WERI-Rb-1 (cell line): ENCODE results near the gene ZFTA.
A peak's percentile ranks its signal among the peaks of the same experiment; 100 is the strongest.
"Not testable (repeated sequence)": the region's sequence is repeated elsewhere in the genome, so short reads cannot be mapped to it uniquely, and the experiment has no call there.

Source experiments
- DNase-seq: peaks from one replicate; pipeline ENCODE4 v3.0.0-alpha.2; 2020
- H3K27ac ChIP-seq: fragments of 250-450 bp; sonication (Bioruptor Pico); 2 replicates; pipeline ENCODE4 v1.5.1; 2020; ENCODE audit warnings: mild to moderate bottlenecking, moderate library complexity
- H3K27me3 ChIP-seq: fragments of 250-450 bp; sonication (Bioruptor Pico); 2 replicates; pipeline ENCODE4 v1.5.1; 2021; ENCODE audit warnings: mild to moderate bottlenecking, low read depth, moderate library complexity; ENCODE audit not compliant: insufficient read depth, severe bottlenecking
- H3K36me3 ChIP-seq: fragments of 250-450 bp; sonication (Bioruptor Pico); 2 replicates; pipeline ENCODE4 v1.5.1; 2020; ENCODE audit warnings: mild to moderate bottlenecking, moderate library complexity
- H3K4me3 ChIP-seq: 2 replicates; pipeline ENCODE4 v1.5.1; 2011; ENCODE audit warnings: low read depth, mild to moderate bottlenecking, control low read depth, low read length
- H3K9me3 ChIP-seq: fragments of 250-450 bp; sonication (Bioruptor Pico); 2 replicates; pipeline ENCODE4 v1.5.1; 2021; ENCODE audit warnings: mild to moderate bottlenecking, moderate library complexity; ENCODE audit not compliant: severe bottlenecking
- TF ChIP-seq, protein P1 (sequence below): IDR thresholded peaks from 2 replicates; pipeline ENCODE4 v1.5.1; 2011; ENCODE audit warnings: low read depth, mild to moderate bottlenecking, control low read depth, inconsistent platforms, low read length

ZFTA gene

DNA sequence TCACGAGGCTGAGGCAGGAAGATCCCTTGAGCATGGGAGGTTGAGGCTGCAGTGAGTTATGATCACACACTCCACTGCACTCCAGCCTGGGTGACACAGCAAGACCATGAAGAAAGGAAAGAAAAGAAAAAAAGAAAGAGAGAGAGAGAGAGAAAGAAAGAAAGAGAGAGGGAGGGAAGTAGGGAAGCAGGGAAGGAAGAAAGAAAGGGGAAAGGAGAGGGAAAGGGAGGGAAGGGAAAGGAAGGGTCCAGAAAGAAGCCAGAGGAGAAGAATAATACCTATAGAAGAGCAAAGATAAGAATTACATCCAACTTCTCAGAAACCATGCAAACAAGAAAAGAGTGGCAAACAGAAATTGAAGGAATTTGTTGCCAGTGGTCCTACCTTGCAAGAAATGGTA is 17.2 kb upstream of the ZFTA start:
- TF ChIP-seq, protein P1, sequence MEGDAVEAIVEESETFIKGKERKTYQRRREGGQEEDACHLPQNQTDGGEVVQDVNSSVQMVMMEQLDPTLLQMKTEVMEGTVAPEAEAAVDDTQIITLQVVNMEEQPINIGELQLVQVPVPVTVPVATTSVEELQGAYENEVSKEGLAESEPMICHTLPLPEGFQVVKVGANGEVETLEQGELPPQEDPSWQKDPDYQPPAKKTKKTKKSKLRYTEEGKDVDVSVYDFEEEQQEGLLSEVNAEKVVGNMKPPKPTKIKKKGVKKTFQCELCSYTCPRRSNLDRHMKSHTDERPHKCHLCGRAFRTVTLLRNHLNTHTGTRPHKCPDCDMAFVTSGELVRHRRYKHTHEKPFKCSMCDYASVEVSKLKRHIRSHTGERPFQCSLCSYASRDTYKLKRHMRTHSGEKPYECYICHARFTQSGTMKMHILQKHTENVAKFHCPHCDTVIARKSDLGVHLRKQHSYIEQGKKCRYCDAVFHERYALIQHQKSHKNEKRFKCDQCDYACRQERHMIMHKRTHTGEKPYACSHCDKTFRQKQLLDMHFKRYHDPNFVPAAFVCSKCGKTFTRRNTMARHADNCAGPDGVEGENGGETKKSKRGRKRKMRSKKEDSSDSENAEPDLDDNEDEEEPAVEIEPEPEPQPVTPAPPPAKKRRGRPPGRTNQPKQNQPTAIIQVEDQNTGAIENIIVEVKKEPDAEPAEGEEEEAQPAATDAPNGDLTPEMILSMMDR, result no peak
- H3K4me3 ChIP-seq, result no peak overlapping the region
- H3K27me3 ChIP-seq, result no peaks in the 10 kb centered on the region
- H3K27ac ChIP-seq, result no peak overlapping the region
- no peaks in the 10 kb centered on the region for H3K36me3 ChIP-seq
- no peak for DNase-seq
- H3K9me3 ChIP-seq, result peaks cover 2% of the 10 kb centered on the region

DNA sequence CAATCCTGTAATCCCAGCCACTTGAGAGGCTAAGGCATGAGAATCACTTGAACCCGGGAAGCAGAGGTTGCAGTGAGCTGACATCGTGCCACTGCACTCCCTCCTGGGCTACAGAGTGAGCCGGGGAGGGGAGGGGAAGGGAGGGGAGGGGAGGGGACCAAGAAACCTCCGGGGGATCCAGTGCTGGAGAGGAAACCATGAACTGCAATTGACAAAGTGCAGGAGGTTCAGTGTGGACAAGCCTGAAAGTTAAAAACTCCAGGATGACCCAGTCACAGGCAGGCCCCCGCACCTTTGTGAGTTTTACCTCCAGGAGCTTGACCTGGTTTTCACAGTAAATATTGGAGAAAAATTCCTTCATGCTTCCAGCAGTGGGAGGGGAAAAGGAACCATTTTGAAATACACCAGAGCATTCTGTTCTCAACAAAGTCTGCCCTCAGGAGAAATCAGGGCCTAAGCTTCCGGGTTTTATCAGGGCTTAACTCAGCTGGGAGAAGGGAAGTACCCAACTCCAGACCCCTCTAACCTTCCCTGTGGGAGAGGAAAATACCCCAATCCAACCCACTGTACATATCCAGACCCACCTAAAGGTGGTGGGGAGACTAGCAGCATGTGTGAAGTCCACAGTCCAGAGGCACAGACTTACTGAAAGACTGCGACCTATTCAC is 15.5 kb upstream of the ZFTA start:
- peak overlapping the region; percentile 28; the same call in 1 of the 2 replicates for H3K27ac ChIP-seq
- no peaks in the 10 kb centered on the region for H3K27me3 ChIP-seq
- no peak for DNase-seq

DNA sequence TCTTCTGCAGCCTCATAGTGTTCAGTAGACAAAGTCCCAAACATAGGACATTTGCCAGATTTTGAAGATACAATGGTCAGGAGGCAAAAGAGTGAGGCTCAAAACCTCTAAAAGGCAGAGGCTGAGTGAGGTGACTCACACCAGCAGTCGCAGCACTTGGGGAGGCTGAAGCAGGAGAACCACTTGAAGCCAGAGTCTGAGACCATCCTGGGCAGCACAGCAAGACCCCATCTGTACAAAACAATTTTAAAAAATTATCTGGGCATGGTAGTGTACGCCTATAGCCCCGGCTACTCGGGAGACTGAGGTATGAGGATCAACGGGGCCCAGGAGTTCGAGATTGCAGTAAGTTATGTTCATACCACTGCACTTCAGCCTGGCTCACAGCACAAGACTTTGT is 14.2 kb upstream of the ZFTA start:
- no peak overlapping the region for H3K4me3 ChIP-seq
- no peak overlapping the region for H3K27ac ChIP-seq
- H3K9me3 ChIP-seq, result no peaks in the 10 kb centered on the region
- H3K27me3 ChIP-seq, result no peaks in the 10 kb centered on the region
- TF ChIP-seq, protein P1, result no peak
- DNase-seq, result no peak
- no peaks in the 10 kb centered on the region for H3K36me3 ChIP-seq

More for the DNA sequence above, 15.5 kb upstream of the ZFTA start:
- Histone ChIP-seq H3K4me3 (no peak overlapping the region), H3K9me3 (no peaks in the 10 kb centered on the region), H3K36me3 (no peaks in the 10 kb centered on the region)
- TF ChIP-seq, protein P1, result no peak

DNA sequence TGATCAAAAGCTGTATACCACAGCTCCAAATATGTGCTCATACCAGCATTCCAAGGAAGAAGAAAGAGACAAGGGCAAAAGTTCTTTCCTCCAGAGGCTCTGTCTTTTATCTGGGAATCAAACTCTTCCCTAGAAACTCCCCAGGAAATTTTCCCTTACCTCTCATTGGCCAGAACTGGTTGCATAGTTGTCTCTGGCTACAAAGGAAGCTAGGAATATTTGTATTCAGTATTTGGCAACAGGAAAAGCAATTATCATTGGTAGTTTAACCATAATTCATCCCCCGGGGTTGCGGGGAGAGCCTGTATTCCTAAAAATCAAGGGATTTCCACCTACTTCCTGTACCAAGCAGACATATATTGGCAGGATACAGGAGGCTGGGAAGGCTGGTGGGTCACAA is 10.5 kb upstream of the ZFTA start:
- DNase-seq, result no peak
- H3K36me3 ChIP-seq, result no peaks in the 10 kb centered on the region
- H3K4me3 ChIP-seq, result no peak overlapping the region
- TF ChIP-seq, protein P1, result no peak
- H3K27me3 ChIP-seq, result no peaks in the 10 kb centered on the region
- H3K9me3 ChIP-seq, result no peaks in the 10 kb centered on the region
- H3K27ac ChIP-seq, result no peak overlapping the region

DNA sequence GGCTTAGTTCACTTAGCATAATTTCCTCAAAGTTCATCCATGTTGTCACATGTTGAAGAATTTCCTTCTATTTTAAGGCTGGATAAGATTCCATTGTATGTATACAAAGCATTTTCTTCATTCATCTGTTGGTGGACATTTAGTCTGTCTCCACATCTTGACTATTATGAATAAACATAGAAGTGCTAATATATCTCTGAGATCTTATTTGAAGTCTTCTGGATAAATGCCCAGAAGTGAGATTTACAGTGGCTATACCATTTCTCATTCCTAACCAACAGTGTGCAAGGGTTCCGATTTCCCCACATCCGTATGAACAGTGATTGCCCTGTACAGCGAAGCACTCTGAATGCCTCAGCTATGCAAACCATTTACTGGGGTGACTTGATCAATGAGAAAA is 6.6 kb upstream of the ZFTA start:
- no peak overlapping the region for H3K27ac ChIP-seq
- TF ChIP-seq, protein P1, result no peak
- DNase-seq, result no peak
- no peaks in the 10 kb centered on the region for H3K27me3 ChIP-seq
- no peaks in the 10 kb centered on the region for H3K9me3 ChIP-seq
- no peaks in the 10 kb centered on the region for H3K36me3 ChIP-seq
- H3K4me3 ChIP-seq, result no peak overlapping the region

DNA sequence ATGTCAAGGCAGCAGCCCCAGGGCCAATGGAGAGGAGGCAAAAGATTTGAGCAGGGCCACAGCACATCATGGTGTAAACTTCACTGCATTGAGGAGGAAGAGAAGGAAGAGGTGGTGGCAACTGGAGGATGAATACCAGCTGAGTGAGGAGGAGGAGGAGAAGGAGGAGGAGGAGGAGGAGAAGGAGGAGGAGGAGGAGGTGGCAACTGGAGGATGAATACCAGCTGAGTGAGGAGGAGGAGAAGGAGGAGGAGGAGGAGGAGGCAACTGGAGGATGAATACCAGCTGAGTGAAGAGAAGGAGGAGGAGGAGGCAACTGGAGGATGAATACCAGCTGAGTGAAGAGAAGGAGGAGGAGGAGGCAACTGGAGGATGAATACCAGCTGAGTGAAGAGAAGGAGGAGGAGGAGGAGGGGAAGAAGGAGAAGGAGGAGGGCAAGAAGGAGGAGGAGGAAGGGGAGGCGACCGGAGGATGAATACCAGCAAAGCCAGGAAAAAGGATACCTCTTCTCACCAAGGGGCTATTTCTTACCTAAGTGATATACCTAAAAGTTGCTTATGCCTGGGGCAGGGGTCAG is 3.3 kb upstream of the ZFTA start:
- not testable (repeated sequence) for DNase-seq, H3K9me3 ChIP-seq, H3K27ac ChIP-seq, H3K36me3 ChIP-seq, H3K27me3 ChIP-seq, H3K4me3 ChIP-seq
